ENCODE measurements around the gene SLC2A11.

SLC2A11 gene

DNA sequence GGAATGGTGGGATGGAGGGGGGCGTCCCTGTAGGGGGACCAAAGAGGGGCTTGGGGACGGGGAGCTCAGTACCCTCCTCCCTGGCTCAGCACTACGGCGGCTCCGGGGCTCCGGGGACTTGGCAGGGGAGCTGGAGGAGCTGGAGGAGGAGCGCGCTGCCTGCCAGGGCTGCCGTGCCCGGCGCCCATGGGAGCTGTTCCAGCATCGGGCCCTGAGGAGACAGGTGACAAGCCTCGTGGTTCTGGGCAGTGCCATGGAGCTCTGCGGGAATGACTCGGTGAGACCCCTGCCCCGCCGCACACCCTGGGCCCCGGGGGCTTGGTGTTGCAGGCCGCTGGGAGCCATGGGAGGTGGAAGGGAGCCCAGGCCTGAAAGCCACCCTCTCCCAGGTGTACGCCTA, 24.7 kb downstream of the SLC2A11 start:
- DNase-seq (ENCODE audit: low read depth): no peak
- TF ChIP-seq, protein P1, sequence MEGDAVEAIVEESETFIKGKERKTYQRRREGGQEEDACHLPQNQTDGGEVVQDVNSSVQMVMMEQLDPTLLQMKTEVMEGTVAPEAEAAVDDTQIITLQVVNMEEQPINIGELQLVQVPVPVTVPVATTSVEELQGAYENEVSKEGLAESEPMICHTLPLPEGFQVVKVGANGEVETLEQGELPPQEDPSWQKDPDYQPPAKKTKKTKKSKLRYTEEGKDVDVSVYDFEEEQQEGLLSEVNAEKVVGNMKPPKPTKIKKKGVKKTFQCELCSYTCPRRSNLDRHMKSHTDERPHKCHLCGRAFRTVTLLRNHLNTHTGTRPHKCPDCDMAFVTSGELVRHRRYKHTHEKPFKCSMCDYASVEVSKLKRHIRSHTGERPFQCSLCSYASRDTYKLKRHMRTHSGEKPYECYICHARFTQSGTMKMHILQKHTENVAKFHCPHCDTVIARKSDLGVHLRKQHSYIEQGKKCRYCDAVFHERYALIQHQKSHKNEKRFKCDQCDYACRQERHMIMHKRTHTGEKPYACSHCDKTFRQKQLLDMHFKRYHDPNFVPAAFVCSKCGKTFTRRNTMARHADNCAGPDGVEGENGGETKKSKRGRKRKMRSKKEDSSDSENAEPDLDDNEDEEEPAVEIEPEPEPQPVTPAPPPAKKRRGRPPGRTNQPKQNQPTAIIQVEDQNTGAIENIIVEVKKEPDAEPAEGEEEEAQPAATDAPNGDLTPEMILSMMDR (IDR thresholded peaks at IDR 0.05; ENCODE audit: low read depth, low read length, missing control alignments): no peak
- H3K4me3 ChIP-seq (ENCODE audit: low read depth, low read length): no peak overlapping the region

DNA sequence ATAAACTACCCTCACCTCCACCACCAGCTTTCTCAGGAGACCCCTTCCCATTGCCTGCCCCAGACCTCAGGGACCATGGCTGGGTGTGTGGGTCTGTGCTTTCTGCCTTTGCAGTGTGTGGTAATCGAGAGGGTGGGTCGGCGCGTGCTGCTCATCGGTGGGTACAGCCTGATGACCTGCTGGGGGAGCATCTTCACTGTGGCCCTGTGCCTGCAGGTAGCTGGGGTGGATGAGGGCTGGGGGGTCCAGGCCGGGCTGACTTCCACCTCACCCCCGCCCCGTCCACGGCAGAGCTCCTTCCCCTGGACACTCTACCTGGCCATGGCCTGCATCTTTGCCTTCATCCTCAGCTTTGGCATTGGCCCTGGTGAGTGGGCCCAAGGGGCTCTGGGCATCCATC, 26.0 kb downstream of the SLC2A11 start:
- TF ChIP-seq, protein P1 (IDR thresholded peaks at IDR 0.05; ENCODE audit: low read depth, low read length, missing control alignments): no peak
- H3K4me3 ChIP-seq (ENCODE audit: low read depth, low read length): no peak overlapping the region
- DNase-seq (ENCODE audit: low read depth): no peak

DNA sequence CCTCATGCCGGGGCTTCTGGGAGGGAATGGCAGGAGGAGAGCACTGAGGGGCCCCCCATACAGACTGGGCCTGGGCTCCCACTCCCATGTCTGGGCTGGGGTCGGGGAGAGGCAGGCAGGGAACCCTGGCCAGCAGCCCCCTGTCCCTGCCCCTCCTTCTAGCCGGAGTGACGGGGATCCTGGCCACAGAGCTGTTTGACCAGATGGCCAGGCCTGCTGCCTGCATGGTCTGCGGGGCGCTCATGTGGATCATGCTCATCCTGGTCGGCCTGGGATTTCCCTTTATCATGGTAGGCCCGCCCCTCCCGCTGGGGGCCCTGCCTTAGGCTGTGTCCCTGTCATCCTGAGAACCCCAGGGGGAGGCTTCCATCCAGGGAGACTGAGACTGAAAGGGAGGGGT, 26.5 kb downstream of the SLC2A11 start:
- TF ChIP-seq, protein P1 (IDR thresholded peaks at IDR 0.05; ENCODE audit: low read depth, low read length, missing control alignments): no peak
- no peak overlapping the region for H3K4me3 ChIP-seq (ENCODE audit: low read depth, low read length)
- DNase-seq (ENCODE audit: low read depth): no peak

DNA sequence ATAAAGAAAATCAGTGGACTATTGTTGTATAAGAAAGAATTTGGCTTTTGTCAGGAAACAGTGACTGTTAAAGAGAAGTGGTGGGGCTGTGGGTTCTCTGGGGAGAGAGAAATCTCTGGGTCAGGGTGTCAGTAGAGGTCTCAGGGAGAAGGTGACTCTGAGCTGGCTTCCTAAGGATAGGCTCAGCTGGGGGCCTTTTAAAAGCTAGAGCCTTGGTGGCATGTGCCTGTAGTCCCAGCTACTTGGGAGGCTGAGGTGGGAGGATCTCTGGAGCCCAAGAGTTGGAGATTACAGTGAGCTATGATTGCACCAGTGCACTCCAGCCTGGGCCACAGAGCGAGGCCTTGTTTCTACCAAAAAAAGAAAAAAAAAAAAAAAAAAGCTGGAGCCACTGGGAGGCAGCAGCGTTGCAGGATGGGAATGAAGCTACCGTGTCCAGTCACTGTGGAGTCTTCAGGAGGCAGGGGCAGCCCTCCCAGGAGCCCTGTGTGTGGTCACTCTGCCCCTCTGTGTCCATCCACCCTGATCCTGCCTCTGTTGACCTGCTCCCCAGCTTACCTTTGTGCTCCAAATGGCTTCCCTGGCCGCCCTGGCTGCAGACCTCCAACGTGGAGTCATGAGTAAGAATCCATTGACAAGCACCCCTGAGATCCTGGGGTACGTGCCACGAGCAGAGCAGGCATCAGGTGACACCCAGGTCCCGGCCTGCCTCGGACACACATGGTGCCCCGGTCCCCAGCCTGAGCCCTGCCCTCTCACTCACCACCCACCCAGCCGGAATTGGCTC, 31.1 kb downstream of the SLC2A11 start:
- TF ChIP-seq, protein P1 (IDR thresholded peaks at IDR 0.05; ENCODE audit: low read depth, low read length, missing control alignments): no peak
- H3K4me3 ChIP-seq (ENCODE audit: low read depth, low read length): no peak overlapping the region
- no peak for DNase-seq (ENCODE audit: low read depth)

DNA sequence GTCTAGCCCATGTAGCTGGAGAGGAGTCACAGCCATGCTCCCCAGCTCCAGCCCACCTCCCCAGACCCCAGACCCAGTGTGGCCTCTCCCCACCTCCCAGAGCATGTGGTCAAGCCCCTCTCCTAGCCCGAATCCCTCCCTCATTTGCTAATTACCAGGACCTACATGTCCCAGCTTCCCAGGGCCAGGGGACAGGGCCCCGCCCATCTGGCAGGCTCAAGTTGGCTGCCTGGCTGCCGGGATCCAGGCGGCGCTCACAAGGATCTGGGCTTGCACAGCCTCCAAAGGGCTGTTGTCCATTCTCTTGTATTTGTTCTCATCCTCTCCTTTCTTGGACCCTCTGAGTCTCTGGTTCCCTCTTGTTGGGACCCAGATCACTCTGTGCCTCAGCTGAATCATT, 31.9 kb downstream of the SLC2A11 start:
- no peak overlapping the region for H3K4me3 ChIP-seq (ENCODE audit: low read depth, low read length)
- TF ChIP-seq, protein P1 (IDR thresholded peaks at IDR 0.05; ENCODE audit: low read depth, low read length, missing control alignments): no peak
- no peak for DNase-seq (ENCODE audit: low read depth)

DNA sequence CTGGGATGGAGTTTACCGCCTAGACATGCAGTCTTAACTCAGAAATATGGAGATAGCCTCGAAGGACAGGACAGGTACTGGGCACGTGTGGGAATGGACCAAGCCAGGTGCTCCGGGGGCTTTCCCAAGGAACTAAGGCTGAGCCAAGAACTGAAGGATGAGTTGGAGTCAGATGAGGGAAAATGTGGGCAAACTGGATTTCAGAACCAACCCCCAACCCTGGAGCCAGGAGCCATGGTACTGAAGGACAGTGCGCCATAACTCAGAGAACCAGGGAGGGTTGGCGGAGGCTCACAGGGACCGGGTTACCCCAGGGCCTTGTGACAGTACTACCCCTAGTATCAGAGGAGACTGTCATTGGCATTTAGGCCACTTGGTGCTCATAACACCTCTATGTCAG, 34.1 kb downstream of the SLC2A11 start:
- H3K4me3 ChIP-seq (ENCODE audit: low read depth, low read length): no peak overlapping the region
- no peak for DNase-seq (ENCODE audit: low read depth)
- TF ChIP-seq, protein P1 (IDR thresholded peaks at IDR 0.05; ENCODE audit: low read depth, low read length, missing control alignments): no peak

DNA sequence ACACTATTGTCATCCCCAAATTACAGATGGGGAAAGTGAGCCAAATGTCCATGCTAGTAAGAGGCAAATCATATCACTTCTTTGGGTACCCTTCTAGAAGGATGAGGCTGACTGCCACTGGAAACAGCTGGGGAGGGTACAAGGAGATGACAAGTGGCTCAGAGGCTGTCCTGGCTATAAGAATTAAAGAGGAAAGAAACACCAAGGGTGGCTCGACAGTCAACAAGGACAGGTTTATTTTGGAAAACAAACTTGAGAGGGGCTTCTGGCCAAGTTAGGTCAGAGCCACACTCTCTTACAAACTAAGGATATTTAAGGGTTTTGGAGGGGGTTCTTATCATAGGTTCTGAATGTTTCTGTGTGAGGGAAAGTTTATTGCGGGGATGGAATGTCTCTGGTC, 34.5 kb downstream of the SLC2A11 start:
- TF ChIP-seq, protein P1 (IDR thresholded peaks at IDR 0.05; ENCODE audit: low read depth, low read length, missing control alignments): no peak
- DNase-seq (ENCODE audit: low read depth): no peak
- no peak overlapping the region for H3K4me3 ChIP-seq (ENCODE audit: low read depth, low read length)
